Prostate gland (tissue), 2 donors: ENCODE measurements around the gene MRI1.

Experiments used
- POLR2A ChIP-seq: fragments of 450-650 bp; IDR thresholded peaks from one replicate; pipeline ENCODE4 v1.6.1; 2016; ENCODE audit warnings: antibody characterized with exemption, mild to moderate bottlenecking
- TF ChIP-seq, protein P1 (sequence below), 4 experiments: fragments of 200-600 bp in 2 of 4; fragments of 450-650 bp in 2 of 4; sonication (generic) in 2 of 4; IDR thresholded peaks; 1 replicate in 3 of 4; 2 replicates in 1 of 4; pipeline ENCODE4 v1.5.1; 2016 to 2019; ENCODE audit warnings: antibody characterized with exemption in 4 of 4, mild to moderate bottlenecking in 2 of 4, moderate library complexity in 2 of 4

DNA sequence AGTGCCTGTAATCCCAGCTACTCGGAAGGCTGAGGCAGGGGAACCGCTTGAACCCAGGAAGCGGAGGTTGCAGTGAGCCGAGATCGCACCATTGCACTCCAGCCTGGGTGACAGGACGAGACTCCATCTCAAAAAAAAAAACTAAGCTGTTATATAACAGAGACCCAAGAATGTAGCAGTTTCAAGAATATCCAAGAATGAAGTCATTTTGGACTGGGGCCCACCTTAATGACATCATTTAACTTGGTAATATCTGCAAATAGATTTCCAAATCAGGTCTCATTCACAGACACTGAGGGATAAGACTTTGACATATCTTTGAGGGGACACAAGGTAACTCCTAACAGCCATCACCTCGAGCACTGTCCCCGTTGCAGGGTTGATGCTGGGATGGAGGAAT lies 36.5 kb upstream of the MRI1 start:
- TF ChIP-seq, protein P1, sequence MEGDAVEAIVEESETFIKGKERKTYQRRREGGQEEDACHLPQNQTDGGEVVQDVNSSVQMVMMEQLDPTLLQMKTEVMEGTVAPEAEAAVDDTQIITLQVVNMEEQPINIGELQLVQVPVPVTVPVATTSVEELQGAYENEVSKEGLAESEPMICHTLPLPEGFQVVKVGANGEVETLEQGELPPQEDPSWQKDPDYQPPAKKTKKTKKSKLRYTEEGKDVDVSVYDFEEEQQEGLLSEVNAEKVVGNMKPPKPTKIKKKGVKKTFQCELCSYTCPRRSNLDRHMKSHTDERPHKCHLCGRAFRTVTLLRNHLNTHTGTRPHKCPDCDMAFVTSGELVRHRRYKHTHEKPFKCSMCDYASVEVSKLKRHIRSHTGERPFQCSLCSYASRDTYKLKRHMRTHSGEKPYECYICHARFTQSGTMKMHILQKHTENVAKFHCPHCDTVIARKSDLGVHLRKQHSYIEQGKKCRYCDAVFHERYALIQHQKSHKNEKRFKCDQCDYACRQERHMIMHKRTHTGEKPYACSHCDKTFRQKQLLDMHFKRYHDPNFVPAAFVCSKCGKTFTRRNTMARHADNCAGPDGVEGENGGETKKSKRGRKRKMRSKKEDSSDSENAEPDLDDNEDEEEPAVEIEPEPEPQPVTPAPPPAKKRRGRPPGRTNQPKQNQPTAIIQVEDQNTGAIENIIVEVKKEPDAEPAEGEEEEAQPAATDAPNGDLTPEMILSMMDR (IDR thresholded peaks at IDR 0.05), result no peak
- TF ChIP-seq POLR2A, result no peak
